HepG2 (cell line): ENCODE results near the gene DGAT2. TPM values are rescaled to one million over a fixed set of nuclear protein-coding genes. Genes with fewer than 3 reads are reported as not detected.

Experiments used
- FOXK2 ChIP-seq: fragments of 450-650 bp; IDR thresholded peaks from 2 replicates; pipeline ENCODE4 v1.6.1; 2016
- KIAA2018 ChIP-seq: sonication (generic); formaldehyde crosslinking; IDR thresholded peaks from 2 replicates; pipeline ENCODE4 v1.5.0; 2020; ENCODE audit warnings: mild to moderate bottlenecking, missing genetic modification reagents, borderline replicate concordance
- REL ChIP-seq: sonication (generic); formaldehyde crosslinking; conservative IDR thresholded peaks from 2 replicates; pipeline ENCODE4 v1.8.0; 2022; ENCODE audit warnings: mild to moderate bottlenecking, missing genetic modification reagents, moderate library complexity
- SIN3A ChIP-seq: IDR thresholded peaks from 2 replicates; pipeline ENCODE4 v1.6.1; 2011; ENCODE audit warnings: low read depth, mild to moderate bottlenecking, control low read depth, low read length, borderline replicate concordance
- ZNF138 ChIP-seq: sonication (generic); formaldehyde crosslinking; IDR thresholded peaks from 2 replicates; pipeline ENCODE4 v1.5.0; 2020; ENCODE audit warnings: mild to moderate bottlenecking, low read depth, missing genetic modification reagents
- ZSCAN21 ChIP-seq: sonication (generic); formaldehyde crosslinking; IDR thresholded peaks from 2 replicates; pipeline ENCODE4 v1.8.0; 2022; ENCODE audit warnings: mild to moderate bottlenecking, missing genetic modification reagents, moderate library complexity, borderline replicate concordance
- polyA plus RNA-seq, 8 experiments: library from polyadenylated mRNA; depleted of rRNA in 3 of 8; stranded (reverse) in 7 of 8; unstranded in 1 of 8; fragments of >200 nt; fragmentation: Illumina TruSeq in 4 of 8; extraction: Trizol in 4 of 8; gene quantifications; 2 replicates each; pipeline versions ENCODE4 v1.2.1 to v1.2.3, GENCODE V29; 2011 to 2016; ENCODE audit warnings: low read depth in 4 of 8, missing spikeins in 1 of 8, mixed read lengths in 1 of 8; ENCODE audit not compliant: insufficient read depth in 1 of 8
- total RNA-seq, 5 experiments: library from RNA; depleted of rRNA; stranded (reverse); fragments of >200 nt; fragmentation: Illumina TruSeq; extraction: Trizol; gene quantifications; 2 replicates each; pipeline ENCODE4 v1.2.3, GENCODE V29; 2016; ENCODE audit warnings: low read depth in 1 of 5
- TF ChIP-seq, protein P1 (sequence below), 2 experiments: sonication (generic) in 1 of 2; formaldehyde crosslinking in 1 of 2; IDR thresholded peaks; 2 replicates each; pipeline versions ENCODE4 v1.6.1 to v1.9.0; 2014 to 2022; ENCODE audit warnings: antibody characterized with exemption in 1 of 2, borderline replicate concordance in 1 of 2, inconsistent platforms in 1 of 2, low read depth in 1 of 2, missing genetic modification reagents in 1 of 2
- TF ChIP-seq, protein P2 (sequence below): sonication (generic); formaldehyde crosslinking; IDR thresholded peaks from 2 replicates; pipeline ENCODE4 v1.4.0; 2020; ENCODE audit warnings: missing genetic modification reagents

Gene DGAT2
- total and polyA plus RNA-seq, 2 of the 13 experiments (the other 11 are each of a cell fraction or from before 2014, with no cell fraction given), result 39.0 to 65.6 TPM

DNA sequence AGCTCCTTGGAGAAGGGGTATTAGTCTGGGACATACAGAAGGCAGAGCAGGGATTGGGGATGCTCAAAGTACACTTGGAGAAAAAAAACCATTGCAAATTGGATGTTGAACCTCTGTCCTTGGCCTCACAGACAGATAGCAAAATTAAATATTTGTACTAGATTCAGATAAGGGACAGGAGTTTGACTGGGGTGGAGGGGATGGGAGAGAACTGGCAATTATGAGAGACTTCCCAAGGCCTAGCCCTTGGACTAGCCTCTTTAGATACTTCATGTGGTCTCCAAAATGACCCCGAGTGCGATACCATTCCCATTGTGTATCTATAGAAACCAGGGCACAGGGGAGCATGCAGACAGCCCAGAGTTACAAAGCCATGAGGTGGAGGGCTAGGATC is 15.5 kb downstream of the DGAT2 start (continued):
- TF ChIP-seq ZNF138 (CRISPR knock-in tag) (no peak), REL (no peak), ZSCAN21 (CRISPR knock-in tag) (no peak), KIAA2018 (CRISPR knock-in tag) (no peak), SIN3A (no peak), FOXK2 (no peak)
- TF ChIP-seq, protein P1, sequence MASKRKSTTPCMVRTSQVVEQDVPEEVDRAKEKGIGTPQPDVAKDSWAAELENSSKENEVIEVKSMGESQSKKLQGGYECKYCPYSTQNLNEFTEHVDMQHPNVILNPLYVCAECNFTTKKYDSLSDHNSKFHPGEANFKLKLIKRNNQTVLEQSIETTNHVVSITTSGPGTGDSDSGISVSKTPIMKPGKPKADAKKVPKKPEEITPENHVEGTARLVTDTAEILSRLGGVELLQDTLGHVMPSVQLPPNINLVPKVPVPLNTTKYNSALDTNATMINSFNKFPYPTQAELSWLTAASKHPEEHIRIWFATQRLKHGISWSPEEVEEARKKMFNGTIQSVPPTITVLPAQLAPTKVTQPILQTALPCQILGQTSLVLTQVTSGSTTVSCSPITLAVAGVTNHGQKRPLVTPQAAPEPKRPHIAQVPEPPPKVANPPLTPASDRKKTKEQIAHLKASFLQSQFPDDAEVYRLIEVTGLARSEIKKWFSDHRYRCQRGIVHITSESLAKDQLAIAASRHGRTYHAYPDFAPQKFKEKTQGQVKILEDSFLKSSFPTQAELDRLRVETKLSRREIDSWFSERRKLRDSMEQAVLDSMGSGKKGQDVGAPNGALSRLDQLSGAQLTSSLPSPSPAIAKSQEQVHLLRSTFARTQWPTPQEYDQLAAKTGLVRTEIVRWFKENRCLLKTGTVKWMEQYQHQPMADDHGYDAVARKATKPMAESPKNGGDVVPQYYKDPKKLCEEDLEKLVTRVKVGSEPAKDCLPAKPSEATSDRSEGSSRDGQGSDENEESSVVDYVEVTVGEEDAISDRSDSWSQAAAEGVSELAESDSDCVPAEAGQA (IDR thresholded peaks at IDR 0.05; ENCODE audit: low read depth), result no peak
- TF ChIP-seq, protein P1 (CRISPR knock-in tag; IDR thresholded peaks at IDR 0.05; ENCODE audit: borderline replicate concordance), result no peak
- TF ChIP-seq, protein P2, sequence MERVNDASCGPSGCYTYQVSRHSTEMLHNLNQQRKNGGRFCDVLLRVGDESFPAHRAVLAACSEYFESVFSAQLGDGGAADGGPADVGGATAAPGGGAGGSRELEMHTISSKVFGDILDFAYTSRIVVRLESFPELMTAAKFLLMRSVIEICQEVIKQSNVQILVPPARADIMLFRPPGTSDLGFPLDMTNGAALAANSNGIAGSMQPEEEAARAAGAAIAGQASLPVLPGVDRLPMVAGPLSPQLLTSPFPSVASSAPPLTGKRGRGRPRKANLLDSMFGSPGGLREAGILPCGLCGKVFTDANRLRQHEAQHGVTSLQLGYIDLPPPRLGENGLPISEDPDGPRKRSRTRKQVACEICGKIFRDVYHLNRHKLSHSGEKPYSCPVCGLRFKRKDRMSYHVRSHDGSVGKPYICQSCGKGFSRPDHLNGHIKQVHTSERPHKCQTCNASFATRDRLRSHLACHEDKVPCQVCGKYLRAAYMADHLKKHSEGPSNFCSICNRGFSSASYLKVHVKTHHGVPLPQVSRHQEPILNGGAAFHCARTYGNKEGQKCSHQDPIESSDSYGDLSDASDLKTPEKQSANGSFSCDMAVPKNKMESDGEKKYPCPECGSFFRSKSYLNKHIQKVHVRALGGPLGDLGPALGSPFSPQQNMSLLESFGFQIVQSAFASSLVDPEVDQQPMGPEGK, result peak; percentile 78
